LNCAP (cell line): Measurements from ENCODE around the gene UQCRH.

Source experiments
- TF ChIP-seq, protein P1 (sequence below): fragments of 450-650 bp; IDR thresholded peaks from 2 replicates; pipeline ENCODE4 v1.5.1; 2017; ENCODE audit warnings: mild to moderate bottlenecking

The UQCRH gene

DNA sequence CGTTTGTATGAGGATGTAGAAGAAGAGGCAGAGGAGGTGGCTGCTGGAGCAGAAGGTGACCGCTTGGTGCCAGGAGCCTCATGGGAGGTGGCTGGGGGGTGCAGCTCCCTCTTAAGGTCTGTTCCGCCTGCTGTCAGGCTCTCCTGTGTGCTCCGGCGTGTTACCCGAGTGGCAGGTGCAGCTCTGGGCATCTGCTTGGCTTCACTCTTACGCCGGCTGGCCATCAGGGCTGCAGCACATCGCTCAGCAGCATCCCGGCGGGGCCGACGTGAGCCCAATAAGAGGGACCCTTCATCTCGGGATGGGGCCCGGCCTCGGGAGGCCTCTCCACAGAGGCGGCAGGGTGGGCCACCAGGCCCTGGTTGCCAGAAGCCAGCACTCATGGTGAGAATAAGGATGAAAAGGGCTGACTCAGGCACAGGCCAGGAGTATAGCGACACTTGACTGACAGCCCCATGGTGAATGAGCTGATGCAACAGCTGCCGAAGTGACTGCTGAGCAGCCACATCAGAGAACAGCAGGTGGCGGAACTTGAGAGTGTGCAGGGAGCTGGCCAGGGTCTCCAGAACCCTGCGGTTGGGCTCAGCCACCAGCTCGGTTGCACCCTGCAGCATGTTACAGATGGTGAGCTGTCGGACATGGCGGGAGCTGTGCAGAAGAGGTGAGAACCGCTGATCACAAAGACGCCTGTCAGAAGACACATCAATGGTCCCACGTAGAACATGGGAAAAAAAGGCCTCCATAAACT, 17.6 kb upstream of the UQCRH start:
- TF ChIP-seq, protein P1, sequence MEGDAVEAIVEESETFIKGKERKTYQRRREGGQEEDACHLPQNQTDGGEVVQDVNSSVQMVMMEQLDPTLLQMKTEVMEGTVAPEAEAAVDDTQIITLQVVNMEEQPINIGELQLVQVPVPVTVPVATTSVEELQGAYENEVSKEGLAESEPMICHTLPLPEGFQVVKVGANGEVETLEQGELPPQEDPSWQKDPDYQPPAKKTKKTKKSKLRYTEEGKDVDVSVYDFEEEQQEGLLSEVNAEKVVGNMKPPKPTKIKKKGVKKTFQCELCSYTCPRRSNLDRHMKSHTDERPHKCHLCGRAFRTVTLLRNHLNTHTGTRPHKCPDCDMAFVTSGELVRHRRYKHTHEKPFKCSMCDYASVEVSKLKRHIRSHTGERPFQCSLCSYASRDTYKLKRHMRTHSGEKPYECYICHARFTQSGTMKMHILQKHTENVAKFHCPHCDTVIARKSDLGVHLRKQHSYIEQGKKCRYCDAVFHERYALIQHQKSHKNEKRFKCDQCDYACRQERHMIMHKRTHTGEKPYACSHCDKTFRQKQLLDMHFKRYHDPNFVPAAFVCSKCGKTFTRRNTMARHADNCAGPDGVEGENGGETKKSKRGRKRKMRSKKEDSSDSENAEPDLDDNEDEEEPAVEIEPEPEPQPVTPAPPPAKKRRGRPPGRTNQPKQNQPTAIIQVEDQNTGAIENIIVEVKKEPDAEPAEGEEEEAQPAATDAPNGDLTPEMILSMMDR = no peak

DNA sequence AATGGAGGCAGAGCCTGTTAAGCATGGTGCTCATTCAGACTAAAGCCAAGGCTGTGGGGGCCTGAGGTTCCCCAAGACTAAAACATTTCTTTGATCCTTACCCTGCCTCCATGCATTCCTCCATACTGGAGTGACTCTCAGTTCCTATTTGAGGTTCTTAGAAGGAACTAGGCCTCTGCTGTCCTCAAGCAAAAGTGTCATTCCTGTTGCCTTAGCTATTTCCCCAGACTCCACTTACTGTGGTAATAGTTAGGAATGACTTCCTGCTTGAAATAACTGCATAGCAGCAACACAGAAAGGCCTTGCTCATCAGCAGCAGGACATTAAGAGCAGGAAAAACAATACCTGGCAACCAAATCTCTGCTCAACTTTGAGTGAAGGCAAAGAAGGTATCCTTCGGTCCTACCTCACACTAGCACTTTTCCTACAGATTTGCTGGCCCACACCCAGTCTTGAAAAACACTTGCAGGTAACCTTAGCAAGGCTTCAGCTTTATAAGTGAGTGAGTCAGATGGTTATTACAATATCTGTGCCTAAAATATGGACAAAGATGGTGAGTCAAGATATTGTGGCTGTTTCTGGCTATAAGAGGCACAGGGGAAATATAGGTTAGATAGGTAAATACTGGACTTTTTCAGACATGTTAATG, 14.9 kb upstream of the UQCRH start:
- TF ChIP-seq, protein P1 = no peak

DNA sequence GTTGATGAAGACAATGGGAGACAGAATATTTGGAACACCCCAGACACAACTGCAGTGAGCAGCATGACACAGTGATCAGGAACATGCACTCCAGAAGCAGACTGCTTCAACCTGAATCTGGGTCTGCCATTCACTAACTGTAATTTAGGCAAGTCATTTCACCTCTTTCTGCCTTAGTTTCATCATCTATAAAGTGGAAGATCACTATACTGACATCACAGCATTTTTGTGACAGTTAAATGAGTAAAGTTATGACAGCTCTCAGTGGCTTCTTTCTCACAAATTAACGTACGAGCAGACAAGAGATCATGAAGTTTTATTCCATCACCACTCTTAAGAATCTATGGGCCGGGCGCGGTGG, 14.4 kb upstream of the UQCRH start:
- TF ChIP-seq, protein P1 = no peak

DNA sequence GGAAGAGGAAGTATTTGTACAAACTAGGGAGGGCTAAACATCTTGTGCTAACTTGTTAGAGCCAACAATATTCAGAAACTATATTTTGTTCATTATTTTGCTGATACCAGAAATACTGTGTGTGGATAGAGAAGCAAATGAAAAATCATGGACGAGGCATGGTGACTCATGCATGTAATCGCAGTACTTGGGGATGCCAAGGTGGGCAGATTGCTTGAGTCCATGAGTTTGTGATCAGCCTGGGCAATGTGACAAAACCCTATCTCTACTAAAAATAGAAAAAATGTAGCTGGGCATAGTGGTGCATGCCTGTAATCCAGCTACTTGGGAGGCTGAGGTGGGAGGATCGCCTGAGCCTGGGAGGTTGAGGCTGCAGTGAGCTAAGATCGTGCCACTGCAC, 13.5 kb upstream of the UQCRH start:
- TF ChIP-seq, protein P1 = no peak

DNA sequence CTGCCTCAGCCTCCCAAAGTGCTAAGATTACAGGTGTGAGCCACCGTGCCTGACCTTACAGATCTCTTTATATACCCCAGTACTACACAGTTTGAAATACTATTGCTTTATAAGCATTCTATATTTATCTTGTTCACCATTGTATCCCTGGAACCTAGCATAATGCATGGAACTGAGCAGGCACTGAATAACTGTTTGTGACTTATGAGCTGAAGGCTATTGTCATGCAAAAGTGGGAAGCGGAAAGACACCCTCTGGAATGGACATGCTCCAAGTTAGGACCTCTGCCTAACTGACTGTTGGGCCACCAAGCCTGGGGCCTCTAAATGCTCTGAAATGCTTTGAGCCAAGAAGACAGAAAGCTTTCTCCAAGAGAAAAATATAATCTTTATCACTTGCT, 8.2 kb upstream of the UQCRH start:
- TF ChIP-seq, protein P1 = no peak

DNA sequence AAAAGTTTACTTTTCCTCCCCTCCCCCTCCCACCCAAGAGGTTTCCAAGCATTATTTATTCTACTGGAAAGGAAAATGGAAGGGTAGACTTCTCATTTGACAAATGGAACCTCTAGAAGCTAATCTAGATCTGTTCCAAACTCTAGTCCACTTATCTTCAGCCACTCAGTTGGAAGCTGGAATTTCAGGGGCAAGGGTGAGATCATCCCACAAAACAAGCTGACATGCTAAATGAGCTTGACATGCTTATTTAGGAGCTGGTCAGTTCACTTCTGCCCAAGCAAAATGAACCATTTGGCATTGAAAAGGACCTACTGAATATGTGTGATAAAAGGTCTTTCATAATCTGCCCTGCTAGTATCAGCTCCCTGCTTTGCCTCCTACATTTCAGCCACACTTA, 5.1 kb upstream of the UQCRH start:
- TF ChIP-seq, protein P1 = no peak

DNA sequence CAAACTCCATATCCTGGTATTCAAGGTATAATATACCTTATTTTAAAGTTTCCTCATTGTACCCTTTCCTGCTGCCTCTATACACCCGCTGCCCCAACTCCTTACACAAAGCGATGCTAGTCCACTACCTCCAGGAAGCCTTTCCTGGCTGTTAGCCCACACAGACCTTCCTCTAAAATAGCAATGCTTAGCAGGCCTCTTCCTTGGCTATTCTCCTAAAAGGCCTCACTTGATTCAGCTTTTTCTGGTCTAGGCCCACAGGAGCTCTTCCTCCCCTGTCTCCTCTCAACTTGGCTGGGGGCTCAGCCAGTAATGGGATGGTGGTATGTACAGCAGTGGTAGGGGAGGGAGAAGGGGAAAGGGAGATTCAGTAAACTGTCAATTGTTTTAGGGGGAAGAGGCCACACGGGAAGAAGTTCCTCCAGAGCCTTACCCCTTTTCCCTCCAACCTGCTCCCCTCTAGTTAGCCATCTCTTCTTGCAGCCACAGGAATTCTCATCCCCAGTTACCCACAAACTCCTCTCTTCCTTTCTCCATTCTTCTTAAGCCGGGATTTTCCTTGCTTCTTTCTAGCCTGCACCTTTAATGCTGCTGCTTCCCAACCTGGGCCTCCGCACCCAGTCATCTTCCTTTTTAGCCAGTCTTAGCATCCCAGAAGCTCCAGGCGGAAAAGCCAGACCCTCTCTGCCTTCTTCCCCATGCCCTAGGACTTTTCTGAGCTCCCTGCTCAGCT, 2.7 kb upstream of the UQCRH start:
- TF ChIP-seq, protein P1 = no peak
